Transverse colon (tissue), 3 donors: ENCODE results near the gene COMMD7.

Experiments
- EP300 ChIP-seq: sonication (generic); formaldehyde crosslinking; IDR thresholded peaks from one replicate; pipeline ENCODE4 v1.6.1; 2017; ENCODE audit warnings: antibody characterized with exemption, low read depth
- TF ChIP-seq, protein P1 (sequence below), 5 experiments: fragments of 200-600 bp in 3 of 5; fragments of 450-650 bp in 2 of 5; sonication (generic) in 3 of 5; IDR thresholded peaks; 1 replicate in 2 of 5; 2 replicates in 3 of 5; pipeline ENCODE4 v1.5.1; 2016 to 2017; ENCODE audit warnings: antibody characterized with exemption in 5 of 5, inconsistent platforms in 3 of 5, mild to moderate bottlenecking in 2 of 5, moderate library complexity in 1 of 5

DNA sequence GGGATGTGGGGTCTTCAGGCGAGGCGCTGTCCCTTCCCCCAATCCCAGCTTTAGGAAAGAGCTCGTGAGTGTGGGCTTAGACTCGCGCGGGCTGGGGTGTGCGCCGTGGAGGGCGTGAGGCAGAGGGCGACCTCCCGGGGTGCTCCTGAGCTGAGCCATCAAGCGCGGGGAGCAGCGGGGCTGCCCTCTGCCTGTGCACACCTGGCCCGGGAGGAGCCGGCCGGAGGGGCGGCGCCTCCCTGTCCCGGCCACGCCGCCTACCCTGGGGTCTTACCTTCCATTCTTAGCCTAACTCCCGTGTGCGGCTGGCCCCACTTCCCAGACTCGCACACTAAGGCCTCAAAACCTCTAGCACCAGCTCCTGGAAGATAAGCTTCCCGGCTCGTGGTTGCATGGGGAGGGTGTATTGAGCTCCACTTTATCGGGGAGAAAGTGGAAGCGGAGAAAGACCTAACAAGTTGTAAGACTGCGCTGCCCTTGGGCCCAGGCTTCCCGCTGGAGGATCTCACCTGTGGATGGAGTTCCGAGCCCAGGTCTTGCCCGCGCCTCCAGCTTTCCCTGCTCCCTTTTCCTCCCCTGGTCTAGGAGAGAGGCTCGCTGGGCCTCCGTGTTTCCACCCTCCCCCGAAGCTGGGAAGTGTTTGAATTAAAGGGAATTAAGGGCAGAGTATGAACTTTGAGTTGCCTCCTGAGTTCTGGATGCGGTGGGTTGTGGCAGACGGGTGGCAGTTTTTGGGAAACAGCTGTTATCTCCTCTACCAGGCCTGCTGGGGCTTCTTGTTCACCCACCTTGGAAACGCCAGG, 20.1 kb upstream of the COMMD7 start:
- TF ChIP-seq EP300: no peak
- TF ChIP-seq, protein P1, sequence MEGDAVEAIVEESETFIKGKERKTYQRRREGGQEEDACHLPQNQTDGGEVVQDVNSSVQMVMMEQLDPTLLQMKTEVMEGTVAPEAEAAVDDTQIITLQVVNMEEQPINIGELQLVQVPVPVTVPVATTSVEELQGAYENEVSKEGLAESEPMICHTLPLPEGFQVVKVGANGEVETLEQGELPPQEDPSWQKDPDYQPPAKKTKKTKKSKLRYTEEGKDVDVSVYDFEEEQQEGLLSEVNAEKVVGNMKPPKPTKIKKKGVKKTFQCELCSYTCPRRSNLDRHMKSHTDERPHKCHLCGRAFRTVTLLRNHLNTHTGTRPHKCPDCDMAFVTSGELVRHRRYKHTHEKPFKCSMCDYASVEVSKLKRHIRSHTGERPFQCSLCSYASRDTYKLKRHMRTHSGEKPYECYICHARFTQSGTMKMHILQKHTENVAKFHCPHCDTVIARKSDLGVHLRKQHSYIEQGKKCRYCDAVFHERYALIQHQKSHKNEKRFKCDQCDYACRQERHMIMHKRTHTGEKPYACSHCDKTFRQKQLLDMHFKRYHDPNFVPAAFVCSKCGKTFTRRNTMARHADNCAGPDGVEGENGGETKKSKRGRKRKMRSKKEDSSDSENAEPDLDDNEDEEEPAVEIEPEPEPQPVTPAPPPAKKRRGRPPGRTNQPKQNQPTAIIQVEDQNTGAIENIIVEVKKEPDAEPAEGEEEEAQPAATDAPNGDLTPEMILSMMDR (IDR thresholded peaks at IDR 0.05): no peak
